Liver (tissue), 9 donors: ENCODE data around the gene DNAH8. TPM values are rescaled to one million over a fixed set of nuclear protein-coding genes. Genes with fewer than 3 reads are reported as not detected.

Experiments used
- DNase-seq: peaks from one replicate; pipeline ENCODE4 v3.0.0-alpha.2; 2017; ENCODE audit warnings: low spot score
- H3K27ac ChIP-seq, 2 donors: one replicate each; pipeline ENCODE4 v1.7.0; 2013; ENCODE audit warnings: inconsistent platforms in 2 of 2, low read length in 2 of 2, control low read depth in 1 of 2, low read depth in 1 of 2, mild to moderate bottlenecking in 1 of 2
- H3K27me3 ChIP-seq, 4 donors: one replicate each; pipeline versions ENCODE4 v1.6.1 to v1.7.0; 2013; ENCODE audit warnings: low read length in 3 of 4, inconsistent platforms in 1 of 4, mild to moderate bottlenecking in 1 of 4, moderate library complexity in 1 of 4; ENCODE audit not compliant: control insufficient read depth in 4 of 4, insufficient read depth in 4 of 4
- H3K36me3 ChIP-seq, 4 donors: one replicate each; pipeline versions ENCODE4 v1.6.1 to v1.7.0; 2013; ENCODE audit warnings: low read length in 3 of 4, mild to moderate bottlenecking in 3 of 4, low read depth in 1 of 4, moderate library complexity in 1 of 4; ENCODE audit not compliant: control insufficient read depth in 4 of 4, insufficient read depth in 3 of 4
- H3K4me1 ChIP-seq, 4 donors: one replicate each; pipeline versions ENCODE4 v1.6.1 to v1.7.0; 2013; ENCODE audit warnings: low read length in 3 of 4, mild to moderate bottlenecking in 3 of 4, moderate library complexity in 1 of 4; ENCODE audit not compliant: control insufficient read depth in 4 of 4, insufficient read depth in 4 of 4
- H3K4me3 ChIP-seq, 3 donors: one replicate each; pipeline versions ENCODE4 v1.6.1 to v1.7.0; 2013; ENCODE audit warnings: low read length in 3 of 3, control low read depth in 1 of 3, low read depth in 1 of 3, mild to moderate bottlenecking in 1 of 3
- H3K9ac ChIP-seq, 2 donors: one replicate each; pipeline ENCODE4 v1.7.0; 2013; ENCODE audit warnings: low read length in 2 of 2, mild to moderate bottlenecking in 2 of 2, moderate library complexity in 2 of 2, control low read depth in 1 of 2, low read depth in 1 of 2
- H3K9me3 ChIP-seq, 4 donors: one replicate each; pipeline versions ENCODE4 v1.6.1 to v1.7.0; 2013; ENCODE audit warnings: low read length in 3 of 4; ENCODE audit not compliant: control insufficient read depth in 4 of 4
- EGR1 ChIP-seq, 2 donors: IDR thresholded peaks; 2 replicates each; pipeline ENCODE4 v1.6.1; 2016 to 2018; ENCODE audit warnings: antibody characterized with exemption in 2 of 2, low read depth in 2 of 2
- FOXA2 ChIP-seq: IDR thresholded peaks from 2 replicates; pipeline ENCODE4 v1.6.1; 2016; ENCODE audit warnings: antibody characterized with exemption
- GABPA ChIP-seq, 2 donors: IDR thresholded peaks in 1 of 2; conservative IDR thresholded peaks in 1 of 2; 2 replicates each; pipeline ENCODE4 v1.6.1; 2016; ENCODE audit warnings: antibody characterized with exemption in 2 of 2, mild to moderate bottlenecking in 1 of 2, moderate library complexity in 1 of 2
- HNF4A ChIP-seq, 2 donors: conservative IDR thresholded peaks; 2 replicates each; pipeline ENCODE4 v1.6.1; 2016; ENCODE audit warnings: antibody characterized with exemption in 2 of 2, mild to moderate bottlenecking in 2 of 2
- HNF4G ChIP-seq: IDR thresholded peaks from 2 replicates; pipeline ENCODE4 v1.6.1; 2016; ENCODE audit warnings: antibody characterized with exemption
- JUND ChIP-seq, 2 donors: IDR thresholded peaks; 2 replicates each; pipeline ENCODE4 v1.6.1; 2016; ENCODE audit warnings: antibody characterized with exemption in 2 of 2
- NR2F2 ChIP-seq: IDR thresholded peaks from 2 replicates; pipeline ENCODE4 v1.6.1; 2016; ENCODE audit warnings: antibody characterized with exemption
- RAD21 ChIP-seq, 2 donors: IDR thresholded peaks; 2 replicates each; pipeline ENCODE4 v1.6.1; 2016; ENCODE audit warnings: antibody characterized with exemption in 2 of 2, mild to moderate bottlenecking in 2 of 2
- RXRA ChIP-seq, 2 donors: IDR thresholded peaks; 2 replicates each; pipeline ENCODE4 v1.6.1; 2017 to 2018; ENCODE audit warnings: antibody characterized with exemption in 2 of 2, mild to moderate bottlenecking in 1 of 2
- SP1 ChIP-seq: IDR thresholded peaks from 2 replicates; pipeline ENCODE4 v1.6.1; 2018; ENCODE audit warnings: antibody characterized with exemption, mild to moderate bottlenecking
- TAF1 ChIP-seq: conservative IDR thresholded peaks from 2 replicates; pipeline ENCODE4 v1.6.1; 2016; ENCODE audit warnings: antibody characterized with exemption, mild to moderate bottlenecking
- YY1 ChIP-seq: IDR thresholded peaks from 2 replicates; pipeline ENCODE4 v1.6.1; 2016; ENCODE audit warnings: antibody characterized with exemption, mild to moderate bottlenecking
- WGBS: extraction: QIAGEN DNeasy Blood & Tissue Kit; methylation state at CpG from one replicate; pipeline ENCODE4 v1.1.7; 2013; 5-methylcytosine and 5-hydroxymethylcytosine counted together
- polyA plus RNA-seq, 2 donors: library from polyadenylated mRNA; stranded (reverse) in 1 of 2; unstranded in 1 of 2; fragments of 200-250 nt in 1 of 2; fragments of >200 nt in 1 of 2; fragmentation: Nextera tagmentation in 1 of 2; extraction: Ambion mirVana in 1 of 2; gene quantifications; one replicate each; pipeline versions ENCODE4 v1.2.1 to v1.2.3, GENCODE V29; 2013 to 2015
- total RNA-seq, 2 donors: library from RNA; depleted of rRNA; stranded (reverse); fragments of >200 nt; gene quantifications; one replicate each; pipeline ENCODE4 v1.2.3, GENCODE V29; 2014
- TF ChIP-seq, protein P1 (sequence below): IDR thresholded peaks from 2 replicates; pipeline ENCODE4 v1.6.1; 2016; ENCODE audit warnings: antibody characterized with exemption
- TF ChIP-seq, protein P2 (sequence below): IDR thresholded peaks from 2 replicates; pipeline ENCODE4 v1.6.1; 2016; ENCODE audit warnings: antibody characterized with exemption
- TF ChIP-seq, protein P3 (sequence below): IDR thresholded peaks from 2 replicates; pipeline ENCODE4 v1.6.1; 2016; ENCODE audit warnings: antibody characterized with exemption
- TF ChIP-seq, protein P4 (sequence below): IDR thresholded peaks from 2 replicates; pipeline ENCODE4 v1.6.1; 2016; ENCODE audit warnings: antibody characterized with exemption, mild to moderate bottlenecking
- donor health status: healthy.
- donor health status: healthy.
- donor health status: healthy.
- donor health status: healthy.
- donor health status: healthy.

The DNAH8 gene
- total and polyA plus RNA-seq, 4 donors: under 0.01 to 0.05 TPM; not detected in 2

DNA sequence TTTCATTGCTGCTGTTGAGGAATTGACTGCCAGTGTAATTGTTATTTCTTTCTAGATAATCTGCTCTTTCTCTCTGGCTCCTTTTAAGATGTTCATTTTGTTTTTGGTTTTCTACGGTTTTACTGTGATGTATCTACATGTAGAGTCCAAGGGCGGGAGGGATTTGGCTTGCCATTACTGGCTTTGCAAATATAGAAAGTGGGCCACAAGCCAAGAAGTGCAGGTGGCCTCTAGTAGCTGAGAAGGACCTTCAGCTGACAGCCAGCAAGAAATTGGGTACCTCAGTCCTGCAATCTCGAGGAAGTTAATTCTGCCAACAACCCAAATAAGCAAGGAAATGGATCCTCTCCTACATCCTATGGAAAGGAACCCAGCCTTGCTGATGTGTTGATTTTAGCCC, 290.7 kb downstream of the DNAH8 start:
- no peaks in the 10 kb centered on the region for H3K4me1 ChIP-seq
- TF ChIP-seq, protein P1, sequence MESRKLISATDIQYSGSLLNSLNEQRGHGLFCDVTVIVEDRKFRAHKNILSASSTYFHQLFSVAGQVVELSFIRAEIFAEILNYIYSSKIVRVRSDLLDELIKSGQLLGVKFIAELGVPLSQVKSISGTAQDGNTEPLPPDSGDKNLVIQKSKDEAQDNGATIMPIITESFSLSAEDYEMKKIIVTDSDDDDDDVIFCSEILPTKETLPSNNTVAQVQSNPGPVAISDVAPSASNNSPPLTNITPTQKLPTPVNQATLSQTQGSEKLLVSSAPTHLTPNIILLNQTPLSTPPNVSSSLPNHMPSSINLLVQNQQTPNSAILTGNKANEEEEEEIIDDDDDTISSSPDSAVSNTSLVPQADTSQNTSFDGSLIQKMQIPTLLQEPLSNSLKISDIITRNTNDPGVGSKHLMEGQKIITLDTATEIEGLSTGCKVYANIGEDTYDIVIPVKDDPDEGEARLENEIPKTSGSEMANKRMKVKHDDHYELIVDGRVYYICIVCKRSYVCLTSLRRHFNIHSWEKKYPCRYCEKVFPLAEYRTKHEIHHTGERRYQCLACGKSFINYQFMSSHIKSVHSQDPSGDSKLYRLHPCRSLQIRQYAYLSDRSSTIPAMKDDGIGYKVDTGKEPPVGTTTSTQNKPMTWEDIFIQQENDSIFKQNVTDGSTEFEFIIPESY: no peak
- TF ChIP-seq, protein P2, sequence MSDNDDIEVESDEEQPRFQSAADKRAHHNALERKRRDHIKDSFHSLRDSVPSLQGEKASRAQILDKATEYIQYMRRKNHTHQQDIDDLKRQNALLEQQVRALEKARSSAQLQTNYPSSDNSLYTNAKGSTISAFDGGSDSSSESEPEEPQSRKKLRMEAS: no peak
- TF ChIP-seq JUND (IDR thresholded peaks at IDR 0.05): no peak
- no peak for TF ChIP-seq SP1
- TF ChIP-seq, protein P3, sequence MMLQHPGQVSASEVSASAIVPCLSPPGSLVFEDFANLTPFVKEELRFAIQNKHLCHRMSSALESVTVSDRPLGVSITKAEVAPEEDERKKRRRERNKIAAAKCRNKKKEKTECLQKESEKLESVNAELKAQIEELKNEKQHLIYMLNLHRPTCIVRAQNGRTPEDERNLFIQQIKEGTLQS: no peak
- no peak for TF ChIP-seq NR2F2
- TF ChIP-seq, protein P4, sequence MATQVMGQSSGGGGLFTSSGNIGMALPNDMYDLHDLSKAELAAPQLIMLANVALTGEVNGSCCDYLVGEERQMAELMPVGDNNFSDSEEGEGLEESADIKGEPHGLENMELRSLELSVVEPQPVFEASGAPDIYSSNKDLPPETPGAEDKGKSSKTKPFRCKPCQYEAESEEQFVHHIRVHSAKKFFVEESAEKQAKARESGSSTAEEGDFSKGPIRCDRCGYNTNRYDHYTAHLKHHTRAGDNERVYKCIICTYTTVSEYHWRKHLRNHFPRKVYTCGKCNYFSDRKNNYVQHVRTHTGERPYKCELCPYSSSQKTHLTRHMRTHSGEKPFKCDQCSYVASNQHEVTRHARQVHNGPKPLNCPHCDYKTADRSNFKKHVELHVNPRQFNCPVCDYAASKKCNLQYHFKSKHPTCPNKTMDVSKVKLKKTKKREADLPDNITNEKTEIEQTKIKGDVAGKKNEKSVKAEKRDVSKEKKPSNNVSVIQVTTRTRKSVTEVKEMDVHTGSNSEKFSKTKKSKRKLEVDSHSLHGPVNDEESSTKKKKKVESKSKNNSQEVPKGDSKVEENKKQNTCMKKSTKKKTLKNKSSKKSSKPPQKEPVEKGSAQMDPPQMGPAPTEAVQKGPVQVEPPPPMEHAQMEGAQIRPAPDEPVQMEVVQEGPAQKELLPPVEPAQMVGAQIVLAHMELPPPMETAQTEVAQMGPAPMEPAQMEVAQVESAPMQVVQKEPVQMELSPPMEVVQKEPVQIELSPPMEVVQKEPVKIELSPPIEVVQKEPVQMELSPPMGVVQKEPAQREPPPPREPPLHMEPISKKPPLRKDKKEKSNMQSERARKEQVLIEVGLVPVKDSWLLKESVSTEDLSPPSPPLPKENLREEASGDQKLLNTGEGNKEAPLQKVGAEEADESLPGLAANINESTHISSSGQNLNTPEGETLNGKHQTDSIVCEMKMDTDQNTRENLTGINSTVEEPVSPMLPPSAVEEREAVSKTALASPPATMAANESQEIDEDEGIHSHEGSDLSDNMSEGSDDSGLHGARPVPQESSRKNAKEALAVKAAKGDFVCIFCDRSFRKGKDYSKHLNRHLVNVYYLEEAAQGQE: no peak
- no peak for TF ChIP-seq HNF4G
- TF ChIP-seq RXRA (IDR thresholded peaks at IDR 0.05): no peak
- no peak for TF ChIP-seq GABPA (IDR thresholded peaks at IDR 0.05 in 1 of 2, conservative IDR thresholded peaks at IDR 0.05 in 1 of 2)
- TF ChIP-seq HNF4A (conservative IDR thresholded peaks at IDR 0.05): no peak
- TF ChIP-seq YY1: no peak
- no peak for TF ChIP-seq EGR1 (IDR thresholded peaks at IDR 0.05; ENCODE audit: low read depth in 2 of 2)
- no peak for TF ChIP-seq TAF1
- WGBS: 80% methylated on average over 3 of the region's 3 CpGs
- H3K9ac ChIP-seq: no peak overlapping the region
- no peak overlapping the region for H3K27ac ChIP-seq
- DNase-seq: no peak
- no peaks in the 10 kb centered on the region for H3K9me3 ChIP-seq
- no peak overlapping the region for H3K4me3 ChIP-seq
- no peaks in the 10 kb centered on the region for H3K36me3 ChIP-seq
- H3K27me3 ChIP-seq: peaks cover 0 to 8% (median 6%) of the 10 kb centered on the region in 4 donors

DNA sequence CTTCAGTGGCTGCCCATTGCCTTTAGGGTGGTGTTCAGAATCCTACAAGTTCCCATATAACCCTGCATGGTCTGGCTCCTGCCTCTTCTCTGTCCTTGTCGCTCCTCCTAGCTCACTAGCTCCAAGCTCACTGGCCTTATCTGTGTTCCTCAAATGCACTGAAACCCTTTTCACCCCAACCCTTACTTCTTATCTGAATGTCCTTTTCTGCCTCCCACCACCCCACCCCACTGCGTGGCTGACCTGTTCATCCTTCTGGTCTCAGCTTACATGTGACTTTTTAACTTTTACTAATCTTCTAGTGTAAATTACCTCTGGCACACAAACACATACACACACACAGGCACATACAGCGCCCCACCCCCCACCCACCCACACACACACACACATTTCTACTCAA, 292.5 kb downstream of the DNAH8 start:
- Histone ChIP-seq H3K4me1 (no peaks in the 10 kb centered on the region), H3K27me3 (peaks cover 0 to 8% (median 4%) of the 10 kb centered on the region in 4 donors), H3K36me3 (no peaks in the 10 kb centered on the region), H3K9ac (no peak overlapping the region), H3K27ac (no peak overlapping the region), H3K9me3 (no peaks in the 10 kb centered on the region), H3K4me3 (no peak overlapping the region)
- peak; percentile 49 for DNase-seq
- TF ChIP-seq FOXA2 (no peak), YY1 (no peak), EGR1 (IDR thresholded peaks at IDR 0.05; ENCODE audit: low read depth in 2 of 2) (no peak), HNF4G (no peak), RAD21 (IDR thresholded peaks at IDR 0.05) (no peak)
- TF ChIP-seq, protein P4: no peak
- WGBS: 54% methylated on average over 3 of the region's 3 CpGs
